ENCODE data around the gene VWA1.

- TF ChIP-seq CTCF (conservative IDR thresholded peaks at IDR 0.05; ENCODE audit: low read length), result no peak
- TF ChIP-seq EZH2phosphoT487 (IDR thresholded peaks at IDR 0.05; ENCODE audit: borderline replicate concordance, low read depth, low read length), result no peak
Observed at GRCh38 chr1:1449099-1449739, 13.7 kb downstream of the VWA1 start, which contains the start of gene ATAD3C.

All from OCI-LY7 (cell line).